ENCODE data around the gene MRPS34.

The MRPS34 gene

GRCh38 chr16:1818873-1819525 lies 46.1 kb upstream of the MRPS34 start:
- intact Hi-C loops (cut with DNase I; ENCODE audit: low total_unique reads) = no loop called here
- TF ChIP-seq CTCF (IDR thresholded peaks at IDR 0.05) = no peak

GRCh38 chr16:1818204-1818872 lies 45.4 kb upstream of the MRPS34 start:
- H3K36me3 ChIP-seq = peaks cover 60 to 94% (median 80%) of the 10 kb centered on the region in 3 donors
- H3K27me3 ChIP-seq = no peaks in the 10 kb centered on the region
- no peak for DNase-seq
- no peak overlapping the region for H3K4me3 ChIP-seq
- H3K4me1 ChIP-seq = no peaks in the 10 kb centered on the region
- H3K27ac ChIP-seq = no peak overlapping the region
- H3K9me3 ChIP-seq = no peaks in the 10 kb centered on the region
- no peak for TF ChIP-seq CTCF (IDR thresholded peaks at IDR 0.05)
- intact Hi-C loops (cut with DNase I; ENCODE audit: low total_unique reads) = no loop called here

More at GRCh38 chr16:1818873-1819525, 46.1 kb upstream of the MRPS34 start:
- Histone ChIP-seq H3K4me3 (no peak overlapping the region), H3K36me3 (peaks cover 60 to 88% (median 76%) of the 10 kb centered on the region in 3 donors), H3K4me1 (peaks cover 0 to 4% (median 3%) of the 10 kb centered on the region in 4 donors), H3K27ac (no peak overlapping the region), H3K27me3 (no peaks in the 10 kb centered on the region), H3K9me3 (no peaks in the 10 kb centered on the region)
- DNase-seq = no peak

GRCh38 chr16:1817716-1818115 lies 44.8 kb upstream of the MRPS34 start:
- DNase-seq = no peak
- Histone ChIP-seq H3K27me3 (no peaks in the 10 kb centered on the region), H3K4me1 (no peaks in the 10 kb centered on the region), H3K36me3 (peaks cover 59 to 97% (median 79%) of the 10 kb centered on the region in 3 donors), H3K27ac (no peak overlapping the region), H3K4me3 (no peak overlapping the region), H3K9me3 (no peaks in the 10 kb centered on the region)
- intact Hi-C loops (cut with DNase I; ENCODE audit: low total_unique reads) = no loop called here
- no peak for TF ChIP-seq CTCF (IDR thresholded peaks at IDR 0.05)

GRCh38 chr16:1817276-1817589 lies 44.3 kb upstream of the MRPS34 start:
- TF ChIP-seq CTCF (IDR thresholded peaks at IDR 0.05) = no peak
- H3K36me3 ChIP-seq = peaks cover 54 to 93% (median 74%) of the 10 kb centered on the region in 3 donors
- no peak for DNase-seq
- H3K27me3 ChIP-seq = no peaks in the 10 kb centered on the region
- no peak overlapping the region for H3K27ac ChIP-seq
- H3K4me3 ChIP-seq = no peak overlapping the region
- intact Hi-C loops (cut with DNase I; ENCODE audit: low total_unique reads) = no loop called here
- no peaks in the 10 kb centered on the region for H3K4me1 ChIP-seq
- H3K9me3 ChIP-seq = no peaks in the 10 kb centered on the region

- Histone ChIP-seq H3K27ac (no peak overlapping the region), H3K4me3 (no peak overlapping the region), H3K36me3 (peaks cover 49 to 87% (median 68%) of the 10 kb centered on the region in 3 donors), H3K4me1 (no peaks in the 10 kb centered on the region), H3K27me3 (no peaks in the 10 kb centered on the region), H3K9me3 (no peaks in the 10 kb centered on the region)
- no peak for DNase-seq
- intact Hi-C loops (cut with DNase I; ENCODE audit: low total_unique reads) = no loop called here
- no peak for TF ChIP-seq CTCF (IDR thresholded peaks at IDR 0.05)
Measured at GRCh38 chr16:1816396-1817275, 43.7 kb upstream of the MRPS34 start.
